Measurements from ENCODE around the gene SMPX.

SMPX gene

GRCh38 chrX:21711848-21712197, 46.1 kb downstream of the SMPX start:
- no peak for DNase-seq (ENCODE audit: low read depth in 3 of 3)

DNA sequence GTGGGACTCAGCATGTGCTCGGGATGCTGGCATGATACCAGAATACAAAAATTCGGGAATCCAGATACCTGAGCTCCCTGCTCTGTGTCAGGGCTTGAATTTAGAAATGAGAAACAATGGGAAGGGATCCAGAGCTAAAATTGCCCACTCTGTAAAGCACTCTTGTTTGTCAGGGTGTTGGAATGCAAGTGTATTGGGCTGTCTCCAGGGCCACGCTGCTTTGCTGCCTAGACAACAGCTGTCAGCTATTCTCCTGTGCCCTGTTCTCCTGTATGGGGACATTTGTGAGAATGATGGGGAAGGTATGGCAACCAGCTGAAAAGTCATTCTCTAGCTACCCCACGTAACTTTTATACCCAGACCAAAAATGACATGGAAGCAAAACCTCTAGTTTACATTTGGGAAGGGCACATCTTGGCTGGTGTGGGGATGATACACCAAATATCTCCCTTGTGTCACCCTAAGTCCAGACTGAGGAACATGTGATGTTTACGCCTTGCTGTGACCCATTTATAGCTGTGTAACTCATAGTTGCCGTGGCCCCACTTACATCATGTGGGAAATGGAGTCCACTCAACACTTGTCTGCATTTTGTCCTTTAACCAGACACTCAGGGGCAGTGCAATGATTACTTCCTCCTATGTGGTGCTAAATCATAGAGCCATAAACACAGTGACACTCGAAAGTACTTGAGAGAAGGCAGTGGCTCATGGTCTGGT, 46.6 kb downstream of the SMPX start:
- DNase-seq (ENCODE audit: low read depth in 3 of 3), result no peak

GRCh38 chrX:21708116-21708515, 49.8 kb downstream of the SMPX start:
- DNase-seq (ENCODE audit: low read depth in 3 of 3), result no peak

DNA sequence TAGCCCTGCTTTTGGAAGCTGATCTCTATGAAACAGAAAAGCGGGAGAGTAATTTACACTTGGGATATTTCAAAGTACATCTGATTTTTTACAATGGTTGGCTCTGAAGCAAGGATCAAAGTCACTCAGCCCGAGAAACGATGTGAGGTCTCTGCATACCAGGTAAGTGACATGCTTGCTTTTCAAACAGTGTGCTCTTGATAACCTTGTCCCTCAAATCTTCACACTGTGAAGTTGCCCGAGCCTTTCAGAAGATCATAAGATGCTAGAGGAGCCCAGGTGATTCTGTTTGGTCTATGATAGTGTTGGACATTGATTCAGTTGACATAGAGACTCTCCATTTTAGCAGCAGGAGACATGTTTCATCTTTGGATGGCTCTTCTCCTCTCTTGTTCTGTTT, 52.7 kb downstream of the SMPX start:
- no peak for DNase-seq (ENCODE audit: low read depth in 3 of 3)

GRCh38 chrX:21702725-21703124, 55.2 kb downstream of the SMPX start:
- DNase-seq (ENCODE audit: low read depth in 3 of 3), result no peak

DNA sequence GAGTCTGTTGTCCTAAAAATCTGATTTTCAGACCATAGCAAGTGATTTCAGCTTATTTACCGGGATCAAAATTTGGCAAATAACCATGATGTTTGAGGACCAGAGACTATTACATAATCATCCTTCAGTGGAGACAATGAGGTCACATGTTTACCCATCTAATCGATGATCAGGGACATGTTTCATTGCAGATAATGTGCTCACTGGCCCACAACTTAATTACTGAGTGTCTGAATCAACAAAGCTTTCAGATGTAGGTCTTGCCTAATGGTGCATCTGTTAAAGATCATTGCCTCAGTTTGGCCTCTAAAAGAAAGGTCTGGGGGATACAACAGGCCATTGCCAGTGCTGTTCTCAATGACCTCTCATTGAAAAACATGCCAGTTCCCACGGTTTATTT, 56.9 kb downstream of the SMPX start:
- no peak for DNase-seq (ENCODE audit: low read depth in 3 of 3)

GRCh38 chrX:21700275-21700674, 57.6 kb downstream of the SMPX start:
- DNase-seq (ENCODE audit: low read depth in 3 of 3), result no peak

DNA sequence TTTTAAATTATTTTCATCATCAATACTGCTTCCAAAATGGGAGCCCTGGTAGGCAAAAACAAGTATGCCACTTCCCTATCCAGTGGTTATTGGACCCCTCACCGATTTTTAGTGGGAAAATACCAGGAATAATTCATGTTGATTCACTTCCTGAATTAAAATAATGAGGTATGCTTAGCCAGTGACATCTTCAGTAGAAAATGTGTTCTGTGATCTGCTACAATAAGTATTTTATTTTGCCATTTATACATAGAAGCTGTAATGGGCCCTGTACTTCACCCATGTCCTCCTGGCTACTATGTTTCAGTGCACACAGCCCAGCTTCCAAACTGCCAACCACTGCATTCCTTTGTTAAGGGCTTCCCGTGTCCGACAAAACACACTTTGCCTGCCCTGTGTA, 58.8 kb downstream of the SMPX start:
- DNase-seq (ENCODE audit: low read depth in 3 of 3), result no peak

DNA sequence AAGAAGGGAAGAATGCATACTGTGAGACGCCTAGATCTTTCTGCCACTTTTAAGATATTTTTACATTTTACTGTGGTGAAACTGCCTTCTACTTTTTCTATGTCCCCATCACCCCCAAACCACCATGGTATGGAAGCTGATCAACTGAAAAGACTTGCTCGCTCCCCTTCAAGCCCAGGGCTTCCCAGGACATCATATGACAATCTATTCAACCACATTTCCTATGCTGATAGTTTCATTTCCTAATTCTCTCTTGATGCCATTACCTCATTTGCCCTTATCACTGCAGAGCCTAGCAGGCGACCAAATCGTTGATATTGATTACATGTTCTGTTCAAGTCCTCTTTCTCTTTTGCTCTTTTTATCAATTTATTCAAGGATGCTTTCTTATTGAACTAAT, 59.6 kb downstream of the SMPX start:
- no peak for DNase-seq (ENCODE audit: low read depth in 3 of 3)

DNA sequence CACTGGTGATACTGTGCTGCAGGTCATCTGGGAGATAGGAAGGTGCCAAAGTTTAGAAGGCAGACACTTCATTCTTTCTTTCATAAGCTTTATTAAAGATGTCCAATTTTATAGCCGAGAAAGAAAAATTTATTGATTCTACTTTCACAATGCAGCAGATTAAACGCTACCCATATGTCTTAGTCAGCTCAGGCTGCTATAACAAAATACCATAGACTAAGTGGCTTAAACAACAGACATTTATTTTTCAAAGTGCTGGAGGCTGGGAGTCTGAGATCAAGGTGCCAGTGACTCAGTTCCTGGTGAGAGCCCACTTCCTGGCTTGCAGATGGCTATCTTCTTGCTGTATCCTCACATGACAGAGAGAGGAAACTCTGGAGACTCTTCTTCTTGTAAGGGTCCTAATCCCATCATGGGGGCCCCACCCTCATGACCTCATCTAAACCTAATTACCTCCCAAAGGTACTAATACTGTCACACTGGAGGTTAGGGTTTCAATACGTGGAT, 66.4 kb downstream of the SMPX start:
- no peak for DNase-seq (ENCODE audit: low read depth in 3 of 3)

- DNase-seq (ENCODE audit: low read depth in 3 of 3), result no peak
Observed at GRCh38 chrX:21683941-21684340, 74.0 kb downstream of the SMPX start.

DNA sequence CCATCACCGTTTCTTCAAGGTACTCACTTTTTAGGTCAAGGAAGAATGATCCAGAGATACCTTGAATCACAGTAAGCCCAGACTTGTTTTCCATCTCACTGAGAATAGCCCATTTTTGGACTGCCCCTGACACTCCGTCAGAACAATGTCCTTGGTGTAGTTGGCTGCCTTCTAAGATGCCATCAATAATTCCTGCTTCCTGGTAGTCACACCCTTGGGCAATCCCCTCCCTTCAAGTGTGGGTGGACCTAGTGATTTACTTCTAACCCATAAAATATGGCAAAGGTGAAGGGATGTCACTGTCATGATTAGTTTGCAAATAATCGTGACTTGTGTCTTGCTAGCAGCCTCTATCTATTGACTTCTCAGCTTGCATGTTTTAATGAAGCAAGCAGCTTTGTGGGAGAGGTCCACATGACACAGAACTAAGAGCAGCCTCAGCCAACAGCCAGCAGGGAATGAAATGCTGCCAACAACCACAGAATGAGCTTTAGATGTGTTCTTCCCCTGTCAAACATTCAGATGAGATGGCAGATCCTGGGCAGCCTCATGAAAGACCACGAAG, 79.8 kb downstream of the SMPX start:
- no peak for DNase-seq (ENCODE audit: low read depth in 3 of 3)

- no peak for DNase-seq (ENCODE audit: low read depth in 3 of 3)
Observed at GRCh38 chrX:21675931-21676330, 82.0 kb downstream of the SMPX start.

DNA sequence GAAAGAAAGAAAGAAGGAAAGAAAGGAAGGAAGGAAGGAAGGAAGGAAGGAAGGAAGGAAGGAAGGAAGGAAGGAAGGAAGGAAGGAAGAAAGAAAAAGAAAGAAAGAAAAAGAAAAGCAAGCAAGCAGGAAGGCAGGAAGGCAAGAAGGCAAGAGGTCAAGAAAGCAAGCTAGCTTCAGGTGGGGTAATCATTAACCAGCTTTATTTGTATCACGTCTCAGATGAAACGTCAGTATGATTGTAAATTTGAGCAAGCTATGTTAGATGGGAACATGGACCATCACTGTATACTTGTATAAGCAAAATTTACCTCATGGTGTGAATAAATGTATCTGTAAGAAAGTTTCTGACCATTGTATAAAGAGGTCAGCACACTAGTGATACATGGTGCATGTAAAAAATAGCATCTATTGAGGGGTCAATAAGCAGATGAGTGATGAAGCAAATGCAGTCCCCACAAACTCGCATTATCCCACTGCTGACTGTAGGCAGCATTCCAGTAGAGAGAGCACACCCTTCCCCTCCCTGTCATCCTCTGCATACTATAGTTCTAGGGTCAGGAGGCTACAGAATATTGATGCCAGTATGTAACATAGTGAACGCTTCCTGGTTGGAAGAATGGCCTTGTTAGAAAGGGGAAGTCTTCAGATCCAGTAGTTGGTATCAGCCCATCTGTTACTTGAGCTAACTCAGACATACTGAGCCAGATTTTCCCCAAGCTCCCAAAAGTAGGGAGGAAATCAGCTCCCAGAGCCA, 83.3 kb downstream of the SMPX start:
- no peak for DNase-seq (ENCODE audit: low read depth in 3 of 3)

DNA sequence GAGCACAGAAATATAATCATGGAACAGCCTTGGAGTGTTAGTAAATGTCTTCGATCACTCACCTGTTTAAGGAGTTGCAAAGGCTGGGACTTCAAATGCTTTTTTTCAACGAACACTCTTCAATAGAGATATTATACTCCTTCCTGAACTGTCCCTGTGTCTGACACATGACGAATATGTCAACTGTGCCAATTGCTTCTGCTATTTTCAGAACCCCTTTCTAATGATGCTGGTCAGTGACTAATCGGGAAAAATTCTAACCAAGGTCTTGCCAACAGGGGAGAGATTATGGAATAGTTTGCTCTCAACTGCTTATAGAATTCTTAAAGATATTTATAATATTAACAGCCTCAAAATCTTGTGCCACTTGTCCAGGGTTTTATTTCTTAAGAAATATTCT, 91.2 kb downstream of the SMPX start:
- DNase-seq (ENCODE audit: low read depth in 3 of 3), result no peak

DNA sequence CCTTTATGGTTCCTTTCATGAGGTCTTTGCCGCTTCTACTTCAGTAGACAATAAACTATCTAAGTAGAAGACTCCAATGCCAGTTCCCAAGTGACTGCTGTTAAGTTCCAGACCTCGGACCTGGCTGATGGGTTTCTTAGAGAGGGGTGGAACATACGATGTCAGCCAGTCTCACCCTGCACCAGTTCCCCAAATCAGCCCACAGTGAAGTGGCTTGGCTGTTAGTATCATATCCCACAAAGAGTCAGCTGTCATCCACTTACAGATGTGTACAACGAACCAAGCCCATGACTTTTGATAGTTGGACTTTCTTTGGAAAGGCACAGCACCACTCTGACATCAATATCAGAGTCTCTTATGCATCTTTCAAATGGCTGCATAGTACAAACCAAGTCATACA, 91.7 kb downstream of the SMPX start:
- DNase-seq (ENCODE audit: low read depth in 3 of 3), result no peak

DNA sequence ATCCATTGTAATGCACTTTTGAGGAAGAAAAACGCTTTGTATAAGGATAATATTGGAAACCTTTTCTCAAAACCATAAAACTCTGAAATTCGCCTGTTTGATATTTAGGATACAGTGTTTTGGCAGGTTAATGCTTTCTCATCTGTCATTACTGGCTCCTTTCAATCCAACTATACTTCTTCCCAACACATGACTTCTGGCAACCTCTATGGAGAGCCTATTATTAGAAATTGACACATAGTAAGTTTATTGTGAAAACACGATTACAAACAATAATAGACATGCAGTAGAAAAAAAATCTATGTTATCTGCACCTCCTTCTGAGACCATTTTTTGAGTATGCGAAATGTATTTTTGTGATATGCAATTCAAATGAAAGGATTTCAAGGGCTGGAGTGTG, 95.2 kb downstream of the SMPX start:
- DNase-seq (ENCODE audit: low read depth in 3 of 3), result no peak

DNA sequence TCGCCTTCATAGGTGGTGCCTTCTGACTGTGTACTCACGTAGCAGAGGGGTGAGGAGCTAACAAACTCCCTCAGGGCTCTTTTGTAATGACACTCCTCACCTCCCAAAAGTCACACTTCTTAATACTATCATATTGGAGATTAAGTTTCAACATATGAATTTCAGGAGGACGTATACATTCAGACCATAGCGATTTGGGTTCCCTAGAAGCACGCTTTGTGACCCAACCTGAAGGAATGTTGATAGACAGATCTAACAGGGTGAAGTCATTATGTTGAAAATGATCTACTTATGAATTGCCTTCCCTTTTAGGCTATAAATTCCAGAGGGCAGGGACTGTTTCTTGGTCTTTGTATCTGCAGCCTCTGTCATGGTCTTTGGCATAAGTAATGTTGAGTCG, 96.6 kb downstream of the SMPX start:
- no peak for DNase-seq (ENCODE audit: low read depth in 3 of 3)

- DNase-seq (ENCODE audit: low read depth in 3 of 3), result no peak
Observed at GRCh38 chrX:21660156-21660555, 97.8 kb downstream of the SMPX start.

- no peak for DNase-seq (ENCODE audit: low read depth in 3 of 3)
Observed at GRCh38 chrX:21659320-21659719, 98.6 kb downstream of the SMPX start.

- DNase-seq (ENCODE audit: low read depth in 3 of 3), result no peak
Observed at GRCh38 chrX:21658746-21659145, 99.2 kb downstream of the SMPX start.

GRCh38 chrX:21658152-21658737, 99.7 kb downstream of the SMPX start, which contains the start of gene KLHL34:
Gene KLHL34, minus strand, starts transcription at chrX:21658330. Its CDS starts 542 bp downstream, at chrX:21657788.
- DNase-seq (ENCODE audit: low read depth in 3 of 3), result no peak
